Activated naive CD8-positive, alpha-beta T cell (primary cell): Measurements from ENCODE around the gene UBE2L6.
A peak's percentile ranks its signal among the peaks of the same experiment; 100 is the strongest.

Source experiments
- H3K27ac Mint-ChIP-seq: one replicate; pipeline ENCODE4 v1.8.0; 2021; ENCODE audit warnings: mixed read lengths
- H3K27me3 Mint-ChIP-seq: one replicate; pipeline ENCODE4 v1.8.0; 2021; ENCODE audit warnings: mixed read lengths
- H3K36me3 Mint-ChIP-seq: one replicate; pipeline ENCODE4 v1.8.0; 2021; ENCODE audit warnings: mixed read lengths
- H3K4me1 Mint-ChIP-seq: one replicate; pipeline ENCODE4 v1.8.0; 2021; ENCODE audit warnings: low read depth, mixed read lengths
- H3K4me3 Mint-ChIP-seq: one replicate; pipeline ENCODE4 v1.8.0; 2021; ENCODE audit warnings: mild to moderate bottlenecking, mixed read lengths
- H3K9me3 Mint-ChIP-seq: one replicate; pipeline ENCODE4 v1.8.0; 2021; ENCODE audit warnings: low read depth, mixed read lengths

UBE2L6 gene

GRCh38 chr11:57588046-57588710, 20.7 kb upstream of the UBE2L6 start:
- no peak overlapping the region for H3K27ac Mint-ChIP-seq
- H3K9me3 Mint-ChIP-seq: no peaks in the 10 kb centered on the region
- no peak overlapping the region for H3K4me3 Mint-ChIP-seq
- H3K27me3 Mint-ChIP-seq: no peaks in the 10 kb centered on the region
- no peaks in the 10 kb centered on the region for H3K36me3 Mint-ChIP-seq
- peaks cover 9% of the 10 kb centered on the region for H3K4me1 Mint-ChIP-seq

GRCh38 chr11:57586711-57587245, 19.3 kb upstream of the UBE2L6 start:
- no peaks in the 10 kb centered on the region for H3K9me3 Mint-ChIP-seq
- no peaks in the 10 kb centered on the region for H3K36me3 Mint-ChIP-seq
- no peak overlapping the region for H3K27ac Mint-ChIP-seq
- no peaks in the 10 kb centered on the region for H3K27me3 Mint-ChIP-seq
- peaks cover 9% of the 10 kb centered on the region for H3K4me1 Mint-ChIP-seq
- no peak overlapping the region for H3K4me3 Mint-ChIP-seq

- Mint-ChIP-seq H3K4me1 (peaks cover 9% of the 10 kb centered on the region), H3K27ac (no peak overlapping the region), H3K27me3 (no peaks in the 10 kb centered on the region), H3K9me3 (no peaks in the 10 kb centered on the region), H3K4me3 (no peak overlapping the region), H3K36me3 (no peaks in the 10 kb centered on the region)
Measured at GRCh38 chr11:57585301-57585700, 17.8 kb upstream of the UBE2L6 start.

- Mint-ChIP-seq H3K9me3 (no peaks in the 10 kb centered on the region), H3K4me3 (no peak overlapping the region), H3K27ac (no peak overlapping the region), H3K4me1 (peaks cover 9% of the 10 kb centered on the region), H3K27me3 (no peaks in the 10 kb centered on the region), H3K36me3 (no peaks in the 10 kb centered on the region)
Measured at GRCh38 chr11:57584341-57584740, 16.9 kb upstream of the UBE2L6 start.

GRCh38 chr11:57574061-57574460, 6.6 kb upstream of the UBE2L6 start:
- Mint-ChIP-seq H3K4me3 (no peak overlapping the region), H3K27ac (no peak overlapping the region), H3K4me1 (peaks cover 17% of the 10 kb centered on the region), H3K36me3 (peaks cover 2% of the 10 kb centered on the region), H3K27me3 (peaks cover 3% of the 10 kb centered on the region), H3K9me3 (no peaks in the 10 kb centered on the region)

- Mint-ChIP-seq H3K4me1 (peaks cover 23% of the 10 kb centered on the region), H3K9me3 (no peaks in the 10 kb centered on the region), H3K4me3 (no peak overlapping the region), H3K27ac (no peak overlapping the region), H3K27me3 (peaks cover 3% of the 10 kb centered on the region), H3K36me3 (peaks cover 2% of the 10 kb centered on the region)
Measured at GRCh38 chr11:57571606-57572005, 4.1 kb upstream of the UBE2L6 start.

- Mint-ChIP-seq H3K36me3 (peaks cover 5% of the 10 kb centered on the region), H3K27me3 (no peaks in the 10 kb centered on the region), H3K27ac (peak overlapping the region; percentile 97), H3K4me3 (peak overlapping the region; percentile 98), H3K9me3 (no peaks in the 10 kb centered on the region), H3K4me1 (peaks cover 45% of the 10 kb centered on the region)
Measured at GRCh38 chr11:57568330-57568766, 876 bp upstream of the UBE2L6 start.

GRCh38 chr11:57566905-57567514, 462 bp downstream of the UBE2L6 start:
- H3K36me3 Mint-ChIP-seq: peaks cover 8% of the 10 kb centered on the region
- H3K4me1 Mint-ChIP-seq: peaks cover 54% of the 10 kb centered on the region
- peak overlapping the region; percentile 97 for H3K4me3 Mint-ChIP-seq
- H3K27ac Mint-ChIP-seq: peak overlapping the region; percentile 96
- H3K9me3 Mint-ChIP-seq: no peaks in the 10 kb centered on the region
- no peaks in the 10 kb centered on the region for H3K27me3 Mint-ChIP-seq

GRCh38 chr11:57566005-57566904, 1.2 kb downstream of the UBE2L6 start:
- H3K4me1 Mint-ChIP-seq: peaks cover 54% of the 10 kb centered on the region
- peak overlapping the region; percentile 96 for H3K27ac Mint-ChIP-seq
- no peaks in the 10 kb centered on the region for H3K27me3 Mint-ChIP-seq
- peak overlapping the region; percentile 97 for H3K4me3 Mint-ChIP-seq
- H3K36me3 Mint-ChIP-seq: peaks cover 8% of the 10 kb centered on the region
- H3K9me3 Mint-ChIP-seq: no peaks in the 10 kb centered on the region

- Mint-ChIP-seq H3K9me3 (no peaks in the 10 kb centered on the region), H3K4me1 (peaks cover 50% of the 10 kb centered on the region), H3K27ac (peak overlapping the region; percentile 87), H3K27me3 (no peaks in the 10 kb centered on the region), H3K36me3 (peaks cover 10% of the 10 kb centered on the region), H3K4me3 (peak overlapping the region; percentile 71)
Measured at GRCh38 chr11:57562596-57562995, 4.9 kb downstream of the UBE2L6 start.

- Mint-ChIP-seq H3K27me3 (no peaks in the 10 kb centered on the region), H3K4me1 (peaks cover 45% of the 10 kb centered on the region), H3K27ac (no peak overlapping the region), H3K36me3 (peaks cover 11% of the 10 kb centered on the region), H3K9me3 (no peaks in the 10 kb centered on the region), H3K4me3 (no peak overlapping the region)
Measured at GRCh38 chr11:57560146-57560545, 7.3 kb downstream of the UBE2L6 start.

GRCh38 chr11:57556041-57556440, 11.4 kb downstream of the UBE2L6 start:
- Mint-ChIP-seq H3K9me3 (no peaks in the 10 kb centered on the region), H3K4me1 (peaks cover 9% of the 10 kb centered on the region), H3K27me3 (no peaks in the 10 kb centered on the region), H3K36me3 (peaks cover 4% of the 10 kb centered on the region), H3K4me3 (no peak overlapping the region), H3K27ac (no peak overlapping the region)

- Mint-ChIP-seq H3K9me3 (no peaks in the 10 kb centered on the region), H3K27me3 (no peaks in the 10 kb centered on the region), H3K4me1 (peaks cover 6% of the 10 kb centered on the region), H3K4me3 (no peak overlapping the region), H3K27ac (peak overlapping the region; percentile 58), H3K36me3 (peaks cover 3% of the 10 kb centered on the region)
Measured at GRCh38 chr11:57555393-57555792, 12.1 kb downstream of the UBE2L6 start.

GRCh38 chr11:57552479-57552878, 15.0 kb downstream of the UBE2L6 start:
- H3K36me3 Mint-ChIP-seq: peaks cover 3% of the 10 kb centered on the region
- no peak overlapping the region for H3K27ac Mint-ChIP-seq
- no peaks in the 10 kb centered on the region for H3K9me3 Mint-ChIP-seq
- H3K27me3 Mint-ChIP-seq: no peaks in the 10 kb centered on the region
- peaks cover 5% of the 10 kb centered on the region for H3K4me1 Mint-ChIP-seq
- H3K4me3 Mint-ChIP-seq: no peak overlapping the region

GRCh38 chr11:57551941-57552340, 15.5 kb downstream of the UBE2L6 start:
- no peaks in the 10 kb centered on the region for H3K9me3 Mint-ChIP-seq
- no peak overlapping the region for H3K4me3 Mint-ChIP-seq
- H3K36me3 Mint-ChIP-seq: peaks cover 3% of the 10 kb centered on the region
- H3K27me3 Mint-ChIP-seq: no peaks in the 10 kb centered on the region
- peaks cover 10% of the 10 kb centered on the region for H3K4me1 Mint-ChIP-seq
- H3K27ac Mint-ChIP-seq: no peak overlapping the region
